A673 (cell line): ENCODE data around the gene FRMD4A. TPM values are rescaled to one million over a fixed set of nuclear protein-coding genes. Genes with fewer than 3 reads are reported as not detected.

Experiments used
- BruUV-seq: library from RNA; stranded (reverse); fragments of 400-500 nt; replicated peaks from 2 replicates; lab custom pipeline; 2021; lab: Mats Ljungman, UMichigan
- CTCF ChIA-PET: fragments of 300-600 bp; sonication (Branson Sonifier 250); formaldehyde crosslinking; loops from one replicate; lab custom pipeline; 2022; ENCODE audit warnings: antibody characterized with exemption; lab: Charles Lee
- POLR2A ChIA-PET: fragments of 300-600 bp; sonication (Branson Sonifier 250); formaldehyde crosslinking; loops from one replicate; lab custom pipeline; 2022; ENCODE audit warnings: antibody characterized with exemption; ENCODE audit not compliant: low non-redundant PET; lab: Charles Lee
- DNase-seq: peaks from one replicate; pipeline ENCODE4 v3.0.0-alpha.2; 2015; ENCODE audit warnings: low spot score
- H3K27ac ChIP-seq: fragments of 200-600 bp; sonication (generic); 2 replicates; pipeline ENCODE4 v1.5.1; 2016; ENCODE audit warnings: mixed run types, low read depth, mild to moderate bottlenecking, mixed read lengths, antibody characterized with exemption, low read length; ENCODE audit not compliant: poor library complexity, severe bottlenecking
- H3K27me3 ChIP-seq: fragments of 200-600 bp; sonication (generic); replicated peaks from 2 replicates; pipeline ENCODE4 v1.6.1; 2017; ENCODE audit warnings: mixed run types, low read depth, mild to moderate bottlenecking, mixed read lengths, antibody characterized with exemption, low read length; ENCODE audit not compliant: insufficient read depth, poor library complexity
- H3K36me3 ChIP-seq: fragments of 200-600 bp; sonication (generic); 2 replicates; pipeline ENCODE4 v1.6.1; 2016; ENCODE audit warnings: mixed run types, mild to moderate bottlenecking, mixed read lengths, antibody characterized with exemption, low read length; ENCODE audit not compliant: insufficient read depth, poor library complexity, severe bottlenecking
- H3K4me1 ChIP-seq: fragments of 200-600 bp; sonication (generic); 2 replicates; pipeline ENCODE4 v1.6.1; 2017; ENCODE audit warnings: mixed run types, mild to moderate bottlenecking, mixed read lengths, antibody characterized with exemption, low read length; ENCODE audit not compliant: insufficient read depth, poor library complexity, severe bottlenecking
- H3K4me3 ChIP-seq: fragments of 200-600 bp; sonication (generic); 2 replicates; pipeline ENCODE4 v1.5.1; 2016; ENCODE audit warnings: low read depth, mixed run types, mild to moderate bottlenecking, mixed read lengths, low read length; ENCODE audit not compliant: poor library complexity, severe bottlenecking
- H3K9me3 ChIP-seq: fragments of 200-600 bp; sonication (generic); 2 replicates; pipeline ENCODE4 v1.6.1; 2016; ENCODE audit warnings: mixed run types, low read depth, mild to moderate bottlenecking, mixed read lengths, antibody characterized with exemption, low read length; ENCODE audit not compliant: poor library complexity, severe bottlenecking
- EZH2 ChIP-seq: fragments of 200-600 bp; sonication (generic); IDR thresholded peaks from 2 replicates; pipeline ENCODE4 v1.6.1; 2017; ENCODE audit warnings: borderline replicate concordance, low read depth, mild to moderate bottlenecking, mixed read lengths, antibody characterized with exemption, low read length; ENCODE audit not compliant: poor library complexity, severe bottlenecking
- intact Hi-C: fragments of 100-400 bp; cut with micrococcal nuclease; formaldehyde crosslinking; loops from one replicate; pipeline ENCODE4 v1.10.0; 2022; ENCODE audit not compliant: unreplicated experiment
- total RNA-seq: library from RNA; stranded (reverse); gene quantifications from 2 replicates; pipeline ENCODE4 v1.2.3, GENCODE V29; 2021
- TF ChIP-seq, protein P1 (sequence below): fragments of 300-800, 200-600 bp; sonication (generic); conservative IDR thresholded peaks from 2 replicates; pipeline ENCODE4 v1.5.1; 2017; ENCODE audit warnings: low read depth, mild to moderate bottlenecking, antibody characterized with exemption, low read length, moderate library complexity, mixed read lengths

Gene FRMD4A
- total RNA-seq, 1 experiment from 2014 or later, result 26.3 TPM

DNA sequence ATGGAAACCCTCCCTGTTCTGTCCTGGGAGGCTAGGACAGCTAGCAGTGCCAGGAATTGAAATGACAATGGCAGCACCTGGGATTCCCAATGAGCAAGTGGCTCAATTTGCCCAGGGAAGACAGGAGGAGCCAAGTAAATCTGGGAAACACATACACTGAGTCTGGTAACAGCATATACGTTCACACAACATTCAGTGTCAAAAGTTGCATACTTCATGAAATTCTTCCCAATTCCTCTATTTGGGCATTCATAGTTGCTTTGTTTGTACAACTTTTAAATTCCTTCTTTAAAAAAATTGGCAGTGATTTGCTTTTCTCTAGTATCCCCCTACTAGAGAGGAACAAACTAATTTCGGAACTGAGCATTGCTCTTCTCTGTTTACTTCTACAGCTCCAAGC lies 2.9 kb upstream of the FRMD4A start:
- H3K27me3 ChIP-seq, result peaks cover 15% of the 10 kb centered on the region
- POLR2A ChIA-PET, result no interaction called here
- peaks cover under 1% of the 10 kb centered on the region for H3K4me1 ChIP-seq
- intact Hi-C loops, result no loop called here
- no peak overlapping the region for H3K27ac ChIP-seq
- no peaks in the 10 kb centered on the region for H3K36me3 ChIP-seq
- DNase-seq, result no peak
- no peak overlapping the region for H3K4me3 ChIP-seq
- CTCF ChIA-PET, result no interaction called here
- TF ChIP-seq EZH2, result no peak
- TF ChIP-seq, protein P1, sequence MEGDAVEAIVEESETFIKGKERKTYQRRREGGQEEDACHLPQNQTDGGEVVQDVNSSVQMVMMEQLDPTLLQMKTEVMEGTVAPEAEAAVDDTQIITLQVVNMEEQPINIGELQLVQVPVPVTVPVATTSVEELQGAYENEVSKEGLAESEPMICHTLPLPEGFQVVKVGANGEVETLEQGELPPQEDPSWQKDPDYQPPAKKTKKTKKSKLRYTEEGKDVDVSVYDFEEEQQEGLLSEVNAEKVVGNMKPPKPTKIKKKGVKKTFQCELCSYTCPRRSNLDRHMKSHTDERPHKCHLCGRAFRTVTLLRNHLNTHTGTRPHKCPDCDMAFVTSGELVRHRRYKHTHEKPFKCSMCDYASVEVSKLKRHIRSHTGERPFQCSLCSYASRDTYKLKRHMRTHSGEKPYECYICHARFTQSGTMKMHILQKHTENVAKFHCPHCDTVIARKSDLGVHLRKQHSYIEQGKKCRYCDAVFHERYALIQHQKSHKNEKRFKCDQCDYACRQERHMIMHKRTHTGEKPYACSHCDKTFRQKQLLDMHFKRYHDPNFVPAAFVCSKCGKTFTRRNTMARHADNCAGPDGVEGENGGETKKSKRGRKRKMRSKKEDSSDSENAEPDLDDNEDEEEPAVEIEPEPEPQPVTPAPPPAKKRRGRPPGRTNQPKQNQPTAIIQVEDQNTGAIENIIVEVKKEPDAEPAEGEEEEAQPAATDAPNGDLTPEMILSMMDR, result no peak
- no peaks in the 10 kb centered on the region for H3K9me3 ChIP-seq
- no TSS peak for BruUV-seq

DNA sequence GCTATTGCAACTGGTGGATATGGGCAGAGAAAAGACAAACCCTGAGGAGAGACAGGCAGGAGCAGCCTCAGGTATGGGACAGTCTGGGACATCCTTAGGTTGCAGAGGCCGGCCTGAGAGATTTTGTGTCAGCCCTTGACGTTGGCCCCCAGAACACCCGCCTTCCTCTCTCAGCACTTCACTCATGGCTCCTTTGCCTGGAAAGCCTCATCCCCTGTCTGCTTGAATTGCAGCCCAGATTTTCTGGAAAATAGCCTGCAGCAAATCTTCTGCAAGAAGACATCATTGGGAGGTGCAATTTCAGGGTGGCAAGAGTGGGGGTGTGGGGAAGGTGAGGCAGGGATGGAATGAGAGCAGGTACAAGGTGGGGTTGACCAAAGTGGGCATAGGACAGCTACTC lies 2.2 kb upstream of the FRMD4A start:
- ChIA-PET CTCF (no interaction called here), POLR2A (no interaction called here)
- Histone ChIP-seq H3K4me3 (no peak overlapping the region), H3K36me3 (no peaks in the 10 kb centered on the region), H3K4me1 (peaks cover 7% of the 10 kb centered on the region), H3K9me3 (no peaks in the 10 kb centered on the region), H3K27me3 (peaks cover 15% of the 10 kb centered on the region), H3K27ac (no peak overlapping the region)
- no TSS peak for BruUV-seq
- no peak for DNase-seq
- TF ChIP-seq, protein P1, result no peak
- TF ChIP-seq EZH2, result no peak
- intact Hi-C loops, result no loop called here

DNA sequence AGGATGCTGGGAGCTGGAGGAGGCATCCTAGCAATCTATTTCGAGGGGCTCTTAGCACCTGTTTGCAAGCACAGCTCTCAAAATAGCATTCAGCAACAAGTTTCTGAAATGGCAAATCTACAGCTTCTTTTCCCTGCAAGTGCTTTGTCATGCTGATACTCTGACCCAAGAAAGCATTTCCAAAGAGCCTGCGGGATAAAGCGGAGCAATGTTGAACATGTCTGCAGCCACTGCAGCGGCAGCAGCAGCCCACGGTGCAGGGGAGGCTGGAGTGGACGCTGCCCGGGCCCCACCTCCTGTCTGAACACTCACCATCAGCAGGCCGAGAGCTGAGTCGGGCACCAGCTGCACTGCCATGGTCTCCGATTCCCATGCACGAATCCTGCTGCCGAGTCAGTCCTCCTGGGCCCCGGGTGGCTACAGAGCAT lies 964 bp downstream of the FRMD4A start:
- H3K4me3 ChIP-seq, result no peak overlapping the region
- H3K27me3 ChIP-seq, result peaks cover 12% of the 10 kb centered on the region
- no peak for DNase-seq

More for the DNA sequence above, 964 bp downstream of the FRMD4A start:
- CTCF ChIA-PET, result no interaction called here
- H3K4me1 ChIP-seq, result peaks cover 20% of the 10 kb centered on the region
- no peaks in the 10 kb centered on the region for H3K36me3 ChIP-seq
- H3K27ac ChIP-seq, result no peak overlapping the region
- H3K9me3 ChIP-seq, result no peaks in the 10 kb centered on the region
- intact Hi-C loops, result loop anchor here (10.0 kb wide), 1 partner anchor 135 kb away; no protein-coding TSS in a partner anchor
- no TSS peak for BruUV-seq
- POLR2A ChIA-PET, result no interaction called here
- TF ChIP-seq, protein P1, result no peak
- TF ChIP-seq EZH2, result no peak
